ENCODE data around the gene INPP5A.

GRCh38 chr10:132648072-132648850 is 110.7 kb downstream of the INPP5A start:
- TF ChIP-seq TAF1 (IDR thresholded peaks at IDR 0.05; ENCODE audit: low read depth, low read length) (no peak), POLR2AphosphoS5 (IDR thresholded peaks at IDR 0.05; ENCODE audit: low read depth, low read length) (no peak), POLR2A (IDR thresholded peaks at IDR 0.05; ENCODE audit: low read depth, low read length) (no peak)
